ENCODE measurements around the gene GUCA2B.

GRCh38 chr1:42117214-42117613 is 36.0 kb upstream of the GUCA2B start:
- no peak for TF ChIP-seq CTCF (conservative IDR thresholded peaks at IDR 0.05; ENCODE audit: low read length)
- no peak for TF ChIP-seq EZH2phosphoT487 (IDR thresholded peaks at IDR 0.05; ENCODE audit: borderline replicate concordance, low read depth, low read length)
